GM13976 (cell line): Measurements from ENCODE around the gene CANT1.
A peak's percentile ranks its signal among the peaks of the same experiment; 100 is the strongest.

ENCODE experiments used
- DNase-seq: peaks from one replicate; pipeline ENCODE4 v3.0.0; 2012; ENCODE audit warnings: low spot score
- in situ Hi-C: fragments of 300-500 bp; cut with MboI; formaldehyde crosslinking; loops from one replicate; pipeline ENCODE4 v1.12.0; 2022; ENCODE audit warnings: low sequenced_read_pairs, mixed read lengths, inconsistent platforms; ENCODE audit not compliant: unreplicated experiment
- TF ChIP-seq, protein P1 (sequence below): IDR thresholded peaks from 2 replicates; pipeline ENCODE4 v1.5.1; 2012; ENCODE audit warnings: borderline replicate concordance, mild to moderate bottlenecking; ENCODE audit not compliant: insufficient read depth; ENCODE audit errors: extremely low read depth, missing control alignments, control extremely low read depth

The CANT1 gene

DNA sequence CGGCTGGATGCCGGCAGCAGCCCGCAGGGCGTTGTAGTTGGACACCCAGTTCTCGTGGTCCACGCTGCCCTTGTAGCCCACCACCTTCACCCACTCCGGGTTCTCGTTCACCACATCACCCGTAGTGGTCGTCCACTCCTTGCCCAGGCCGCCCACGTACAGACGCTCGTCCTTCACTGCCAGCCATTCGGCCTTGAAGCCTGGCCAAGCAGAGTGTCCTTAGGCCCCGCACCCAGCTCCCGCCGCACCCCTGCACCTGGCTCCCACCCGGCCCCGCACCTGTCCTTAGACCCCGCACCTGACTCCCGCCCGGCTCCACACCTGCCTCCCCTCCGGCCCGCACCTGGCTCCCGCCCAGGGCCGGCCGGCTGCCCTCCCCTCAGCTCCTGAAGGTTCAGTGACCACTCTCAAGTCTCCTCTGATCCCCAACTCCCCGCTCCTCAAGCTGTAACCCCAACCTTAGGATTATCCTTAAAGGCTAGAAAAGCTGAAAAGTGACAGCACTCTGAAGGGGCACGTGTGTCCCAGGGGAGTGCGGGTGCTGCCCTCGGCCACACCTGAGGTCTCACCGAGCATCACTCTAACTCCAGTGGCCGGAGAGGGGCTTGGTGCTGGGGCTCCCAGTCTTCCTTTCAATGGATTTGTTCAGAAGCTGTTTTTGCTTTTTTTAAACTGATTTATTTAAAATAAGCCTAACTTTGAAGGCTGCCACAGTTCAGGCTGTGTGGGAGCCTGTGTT is 14.4 kb downstream of the CANT1 start:
- no peak for DNase-seq
- TF ChIP-seq, protein P1, sequence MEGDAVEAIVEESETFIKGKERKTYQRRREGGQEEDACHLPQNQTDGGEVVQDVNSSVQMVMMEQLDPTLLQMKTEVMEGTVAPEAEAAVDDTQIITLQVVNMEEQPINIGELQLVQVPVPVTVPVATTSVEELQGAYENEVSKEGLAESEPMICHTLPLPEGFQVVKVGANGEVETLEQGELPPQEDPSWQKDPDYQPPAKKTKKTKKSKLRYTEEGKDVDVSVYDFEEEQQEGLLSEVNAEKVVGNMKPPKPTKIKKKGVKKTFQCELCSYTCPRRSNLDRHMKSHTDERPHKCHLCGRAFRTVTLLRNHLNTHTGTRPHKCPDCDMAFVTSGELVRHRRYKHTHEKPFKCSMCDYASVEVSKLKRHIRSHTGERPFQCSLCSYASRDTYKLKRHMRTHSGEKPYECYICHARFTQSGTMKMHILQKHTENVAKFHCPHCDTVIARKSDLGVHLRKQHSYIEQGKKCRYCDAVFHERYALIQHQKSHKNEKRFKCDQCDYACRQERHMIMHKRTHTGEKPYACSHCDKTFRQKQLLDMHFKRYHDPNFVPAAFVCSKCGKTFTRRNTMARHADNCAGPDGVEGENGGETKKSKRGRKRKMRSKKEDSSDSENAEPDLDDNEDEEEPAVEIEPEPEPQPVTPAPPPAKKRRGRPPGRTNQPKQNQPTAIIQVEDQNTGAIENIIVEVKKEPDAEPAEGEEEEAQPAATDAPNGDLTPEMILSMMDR, result no peak
- in situ Hi-C loops, result no loop called here

DNA sequence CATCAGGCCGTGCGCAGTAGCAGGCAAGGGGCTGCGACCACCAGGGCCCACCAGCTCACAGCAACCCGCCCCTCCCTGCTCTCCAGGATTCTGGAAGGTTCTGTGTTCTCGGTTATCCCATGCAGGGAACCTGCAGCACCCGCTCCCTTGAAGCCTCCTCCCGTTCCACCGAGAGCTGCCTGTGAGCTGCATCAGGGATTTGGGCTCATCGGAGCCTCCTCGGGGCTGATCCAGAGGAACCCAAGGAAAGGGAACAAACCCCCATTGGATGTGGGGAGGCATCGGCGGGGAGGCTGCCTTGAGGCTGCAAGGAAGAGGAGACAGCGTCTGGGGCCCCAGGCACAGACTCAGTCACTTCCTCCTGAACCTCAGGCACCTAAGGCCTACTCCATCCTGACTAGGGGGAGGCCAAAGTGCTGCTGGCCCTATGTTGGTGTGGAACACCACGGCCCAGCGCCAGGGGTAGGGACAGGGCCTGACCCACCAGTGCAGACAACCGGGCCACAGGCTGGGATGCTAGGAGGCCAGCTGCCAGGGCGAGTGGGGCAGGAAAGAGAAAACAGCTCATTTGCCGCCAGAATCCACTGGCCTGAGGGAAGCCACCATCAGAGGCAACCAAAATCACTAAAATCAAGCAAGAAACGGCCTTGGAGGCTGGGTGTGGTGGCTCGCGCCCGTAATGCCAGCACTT is 15.4 kb downstream of the CANT1 start:
- in situ Hi-C loops, result no loop called here
- TF ChIP-seq, protein P1, result no peak

DNA sequence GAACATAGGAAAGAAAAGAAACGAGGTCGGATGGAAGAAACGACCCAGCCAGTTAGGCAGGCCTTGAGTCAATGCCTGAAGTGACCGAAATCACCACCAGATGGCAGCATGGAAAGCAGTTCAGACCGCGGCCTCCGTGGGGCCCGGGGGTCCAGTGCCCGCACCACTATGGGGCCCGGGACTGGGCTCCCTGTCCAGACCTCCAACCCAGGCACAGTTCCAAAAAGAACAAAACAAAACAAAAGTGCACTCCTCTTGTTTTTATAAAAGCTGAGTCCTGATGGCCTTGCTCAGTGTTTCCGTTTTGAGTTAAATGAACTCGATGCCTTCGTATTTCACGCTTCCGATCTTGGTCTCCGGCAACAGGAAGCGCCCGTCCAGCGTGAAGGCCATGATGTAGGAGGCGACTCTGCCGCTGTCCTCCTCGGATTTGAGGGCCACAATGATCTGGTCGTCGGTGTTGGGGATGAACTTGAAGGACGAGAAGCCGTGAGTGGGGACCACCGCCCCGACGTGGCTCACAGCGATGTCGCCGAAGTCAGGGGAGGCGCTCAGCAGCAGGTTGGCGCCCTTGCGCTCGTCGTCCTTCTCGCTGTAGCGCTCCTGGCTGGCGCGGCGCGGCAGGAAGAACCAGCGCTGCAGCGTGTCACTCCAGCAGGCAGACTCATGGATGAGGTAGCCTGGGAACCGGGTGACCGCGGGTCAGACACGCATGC is 16.2 kb downstream of the CANT1 start:
- in situ Hi-C loops, result no loop called here
- TF ChIP-seq, protein P1, result peak; percentile 65
- peak; percentile 74 for DNase-seq

More for the DNA sequence above, 15.4 kb downstream of the CANT1 start:
- DNase-seq, result peak; percentile 28

DNA sequence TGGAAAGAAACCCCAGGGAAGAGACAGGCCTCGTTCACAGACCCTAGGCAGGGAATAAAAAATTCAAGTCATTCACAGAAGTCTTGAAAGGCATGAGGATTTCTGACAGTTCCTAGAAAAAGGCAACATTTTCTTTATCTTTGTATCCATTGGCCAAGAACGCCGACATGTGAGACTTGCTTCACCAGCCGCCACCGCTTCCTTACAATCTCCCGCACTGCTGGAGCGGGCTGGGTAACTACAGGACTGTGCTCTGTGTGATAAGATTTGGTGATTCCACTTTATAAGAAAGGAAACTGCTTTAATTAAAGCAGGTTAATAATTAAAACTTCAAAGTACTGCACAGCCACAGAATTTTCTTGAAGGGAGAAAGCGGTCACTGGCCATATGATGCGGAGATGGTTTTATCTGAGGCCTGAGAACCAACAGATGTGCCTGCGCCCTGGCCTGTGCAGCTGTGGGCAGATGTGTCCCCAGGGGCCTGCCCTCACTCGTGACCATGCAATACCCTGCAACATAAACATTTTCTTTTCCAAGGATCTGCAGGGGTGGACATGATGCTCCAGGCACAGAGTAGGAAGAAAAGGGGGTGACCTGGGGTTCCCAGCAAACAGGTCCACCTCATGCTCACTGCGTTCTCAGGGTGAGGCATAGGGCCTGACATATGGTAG is 16.9 kb downstream of the CANT1 start:
- no peak for DNase-seq
- in situ Hi-C loops, result no loop called here
- TF ChIP-seq, protein P1, result no peak

DNA sequence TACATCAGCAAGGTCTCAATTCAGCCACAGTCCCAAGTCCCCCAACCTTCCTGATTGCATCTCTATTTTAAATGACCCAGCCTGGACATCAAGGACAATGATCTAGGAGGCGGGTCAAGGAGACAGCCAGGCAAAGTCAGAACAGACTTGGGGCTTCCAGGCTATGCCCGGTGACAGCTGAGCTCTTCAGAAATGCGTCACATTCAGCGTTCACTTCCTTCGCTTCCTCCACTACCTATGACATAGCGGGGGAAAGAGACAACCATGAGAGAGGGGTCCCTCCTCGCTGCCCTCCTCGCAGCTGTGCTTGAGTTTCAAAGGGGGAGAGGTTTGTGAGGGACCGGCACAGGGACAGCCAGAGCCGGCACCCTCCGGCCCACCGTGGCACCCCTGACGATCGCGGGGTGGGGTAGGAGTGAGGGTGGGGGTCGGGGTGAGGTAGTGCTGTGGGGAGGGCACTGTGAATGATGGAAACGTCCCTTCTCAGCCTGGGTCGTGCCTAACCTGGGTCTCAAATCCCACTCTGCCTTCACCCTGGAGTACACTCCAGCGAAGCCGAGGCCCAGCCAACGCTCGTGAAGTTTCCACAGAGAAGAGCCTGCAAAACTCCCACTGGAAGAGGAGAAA is 17.5 kb downstream of the CANT1 start:
- DNase-seq, result no peak
- in situ Hi-C loops, result no loop called here
- TF ChIP-seq, protein P1, result no peak
